NCI-H345 treated with DMSO at 0.1 percent for 48 hours (cell line): ENCODE results near the gene AKIP1.

Source experiments
- DNase-seq: peaks from one replicate; lab custom pipeline; 2025; ENCODE audit not compliant: unreplicated experiment; lab: John Stamatoyannopoulos, UW

The AKIP1 gene

DNA sequence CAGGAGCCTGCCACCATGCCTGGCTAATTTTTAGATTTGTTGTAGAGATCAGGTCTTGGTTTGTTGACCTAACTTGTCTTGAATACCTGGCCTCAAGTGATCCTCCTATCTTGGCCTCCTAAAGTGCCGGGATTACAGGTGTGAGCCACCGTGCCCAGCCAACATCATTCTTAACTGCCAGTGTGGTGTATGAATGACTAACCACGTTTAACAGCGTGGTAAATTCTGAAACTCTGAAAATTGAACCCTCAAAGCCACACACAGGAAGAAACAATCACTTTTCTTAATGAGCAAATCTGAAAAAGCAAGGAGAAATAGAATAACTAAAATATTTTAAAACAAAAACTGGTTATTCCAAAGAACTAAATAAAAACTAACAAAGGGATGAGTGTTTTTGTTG, 45.9 kb downstream of the AKIP1 start:
- DNase-seq = no peak

- DNase-seq = no peak
These were observed 48.7 kb downstream of the AKIP1 start for GRCh38 chr11:8959546-8960166.

- no peak for DNase-seq
These were observed 50.4 kb downstream of the AKIP1 start for GRCh38 chr11:8961401-8961800.

- DNase-seq = no peak
These were observed 51.9 kb downstream of the AKIP1 start for GRCh38 chr11:8962841-8963240.

- peak; percentile 56 for DNase-seq
These were observed 52.8 kb downstream of the AKIP1 start for GRCh38 chr11:8963569-8964323.

DNA sequence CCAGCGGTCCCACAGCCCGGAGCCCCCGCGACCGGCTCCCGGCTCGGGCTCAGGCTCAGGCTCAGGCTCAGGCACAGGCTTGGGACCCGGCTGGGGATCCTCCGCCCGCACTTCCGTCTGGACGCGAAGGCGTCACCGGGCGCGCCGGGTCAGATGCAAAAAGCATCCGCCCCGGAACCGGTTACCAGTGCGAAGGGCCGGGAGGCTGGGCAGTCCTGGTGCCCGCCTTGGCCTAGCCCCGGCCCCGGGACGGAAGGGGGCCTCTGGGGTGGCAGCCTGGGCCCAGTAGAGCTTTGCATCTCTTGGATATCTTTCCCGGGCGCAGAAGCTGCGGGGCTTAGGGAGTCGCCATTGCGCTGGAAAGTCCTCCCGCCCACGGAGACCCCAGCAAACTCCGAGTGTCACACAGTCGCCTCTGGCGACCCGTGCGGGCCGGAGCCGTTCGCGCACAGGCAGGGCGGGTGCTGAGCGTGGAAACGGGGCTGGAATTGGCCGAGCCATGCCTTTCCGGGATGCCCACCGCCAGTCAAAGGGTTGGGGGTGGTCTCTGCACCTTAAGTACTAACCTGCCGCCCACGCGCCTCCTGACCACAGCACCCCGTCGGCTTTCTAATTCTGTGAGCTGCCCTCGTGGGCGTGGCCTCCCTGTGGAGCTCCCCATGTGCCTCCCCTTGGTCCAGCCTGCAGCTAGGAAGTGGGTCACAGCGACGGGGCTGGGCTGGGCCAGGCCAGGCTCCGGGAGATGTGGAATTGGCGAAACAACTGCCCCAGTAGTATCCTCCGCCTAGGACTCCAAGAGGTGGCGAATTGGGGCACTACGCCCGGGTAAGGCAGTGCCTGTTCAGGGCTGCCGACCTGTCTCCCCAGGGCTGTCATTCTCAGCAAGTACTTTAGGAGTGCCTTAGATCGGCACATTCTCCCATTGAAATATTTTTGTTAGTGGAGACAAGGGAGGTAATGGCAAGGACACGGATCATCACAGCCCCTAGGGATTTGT, 53.6 kb downstream of the AKIP1 start, which contains the start of gene TMEM9B:
Gene TMEM9B, minus strand, starts transcription at position 119 of the 997 bp plus-strand sequence. CDS start 129 bp downstream, outside the sequence.
- DNase-seq = peak; percentile 66

DNA sequence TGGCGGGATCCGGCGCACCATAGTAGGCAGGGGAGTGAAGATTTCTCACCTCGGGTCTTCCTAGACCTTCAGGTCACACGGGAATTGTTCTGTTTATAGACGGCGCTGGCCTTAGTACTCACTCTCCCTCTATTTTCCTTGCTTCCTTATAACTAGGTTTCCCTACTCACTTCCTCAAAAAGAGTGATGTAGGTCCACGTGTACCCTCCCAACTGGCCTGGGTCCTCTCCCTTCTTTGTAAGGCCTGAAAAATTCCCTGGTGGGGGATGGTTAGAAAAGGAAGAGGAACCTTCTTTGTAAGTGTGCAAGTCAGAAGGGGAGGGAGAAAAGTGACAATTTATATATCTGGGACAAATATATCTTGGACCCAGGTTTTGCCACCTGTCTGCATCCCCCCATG, 56.2 kb downstream of the AKIP1 start:
- no peak for DNase-seq
